Activated T-helper 17 cell treated with anti-CD3 and anti-CD28 coated beads, Interleukin-2, amount 50 U/mL, for 72 hours (primary cell): ENCODE data around the gene ELN. TPM values are rescaled to one million over a fixed set of nuclear protein-coding genes. Genes with fewer than 3 reads are reported as not detected.
"Not testable (repeated sequence)": the region's sequence is repeated elsewhere in the genome, so short reads cannot be mapped to it uniquely, and the experiment has no call there.

Experiments
- ATAC-seq: fragments of 150-1000 bp; cut with Tn5 transposase; replicated peaks from 2 replicates; pipeline ENCODE4 v1.10.0; 2021; ENCODE audit warnings: mild to moderate bottlenecking, moderate library complexity
- H3K27ac Mint-ChIP-seq: one replicate; pipeline ENCODE4 v1.8.0; 2022; ENCODE audit warnings: mixed read lengths
- H3K27me3 Mint-ChIP-seq: one replicate; pipeline ENCODE4 v1.8.0; 2022; ENCODE audit warnings: mixed read lengths
- H3K36me3 Mint-ChIP-seq: one replicate; pipeline ENCODE4 v1.8.0; 2022; ENCODE audit warnings: low read depth, mild to moderate bottlenecking, mixed read lengths
- H3K4me1 Mint-ChIP-seq: one replicate; pipeline ENCODE4 v1.8.0; 2022; ENCODE audit warnings: mixed read lengths
- H3K4me3 Mint-ChIP-seq: one replicate; pipeline ENCODE4 v1.8.0; 2022; ENCODE audit warnings: mild to moderate bottlenecking, mixed read lengths
- H3K9me3 Mint-ChIP-seq: one replicate; pipeline ENCODE4 v1.8.0; 2022; ENCODE audit warnings: mixed read lengths
- total RNA-seq, 2 donors: library from RNA; stranded (reverse); gene quantifications; one replicate each; pipeline ENCODE4 v1.2.3, GENCODE V29; 2022

The ELN gene
- total RNA-seq, 2 donors from 2014 or later = not detected

DNA sequence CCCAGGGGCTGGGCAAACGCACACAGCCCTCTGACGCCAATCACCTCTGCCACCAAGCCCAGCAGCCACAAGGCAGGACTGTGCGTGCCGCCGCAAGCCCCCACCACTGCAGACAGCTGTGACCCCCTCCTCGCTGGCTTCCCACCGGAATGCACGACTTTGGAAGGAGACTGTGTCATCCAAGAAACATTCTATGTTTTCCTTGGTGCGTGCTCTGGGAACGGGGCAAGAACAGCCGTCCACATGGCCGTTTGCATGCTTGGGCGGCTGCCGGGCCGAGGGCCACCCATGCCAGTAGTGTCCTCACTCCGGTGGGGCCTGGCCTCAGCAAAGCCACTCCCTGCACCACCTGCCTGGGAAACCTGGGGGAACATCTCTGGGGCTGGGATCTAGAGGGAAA lies 17.6 kb upstream of the ELN start:
- no peaks in the 10 kb centered on the region for H3K4me1 Mint-ChIP-seq
- no peak for ATAC-seq
- no peaks in the 10 kb centered on the region for H3K27me3 Mint-ChIP-seq
- no peaks in the 10 kb centered on the region for H3K36me3 Mint-ChIP-seq
- H3K9me3 Mint-ChIP-seq = no peaks in the 10 kb centered on the region
- H3K4me3 Mint-ChIP-seq = no peak overlapping the region
- no peak overlapping the region for H3K27ac Mint-ChIP-seq

DNA sequence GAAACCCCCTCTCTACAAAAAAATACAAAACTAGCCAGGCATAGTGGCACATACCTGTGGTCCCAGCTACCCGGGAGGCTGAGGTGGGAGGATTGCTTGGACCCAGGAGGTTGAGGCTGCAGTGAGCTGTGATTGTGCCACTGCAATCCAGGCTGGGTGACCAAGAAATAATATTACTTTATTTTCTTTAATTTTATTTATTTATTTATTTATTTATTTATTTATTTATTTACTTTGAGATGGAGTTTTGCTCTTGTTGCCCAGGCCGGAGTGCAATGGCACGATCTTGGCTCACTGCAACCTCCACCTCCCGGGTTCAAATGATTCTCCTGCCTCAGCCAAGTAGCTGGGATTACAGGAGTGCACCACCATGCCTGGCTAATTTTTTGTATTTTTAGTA lies 16.6 kb upstream of the ELN start:
- ATAC-seq, H3K9me3 Mint-ChIP-seq, H3K4me1 Mint-ChIP-seq, H3K27me3 Mint-ChIP-seq, H3K27ac Mint-ChIP-seq, H3K4me3 Mint-ChIP-seq, H3K36me3 Mint-ChIP-seq: not testable (repeated sequence)

DNA sequence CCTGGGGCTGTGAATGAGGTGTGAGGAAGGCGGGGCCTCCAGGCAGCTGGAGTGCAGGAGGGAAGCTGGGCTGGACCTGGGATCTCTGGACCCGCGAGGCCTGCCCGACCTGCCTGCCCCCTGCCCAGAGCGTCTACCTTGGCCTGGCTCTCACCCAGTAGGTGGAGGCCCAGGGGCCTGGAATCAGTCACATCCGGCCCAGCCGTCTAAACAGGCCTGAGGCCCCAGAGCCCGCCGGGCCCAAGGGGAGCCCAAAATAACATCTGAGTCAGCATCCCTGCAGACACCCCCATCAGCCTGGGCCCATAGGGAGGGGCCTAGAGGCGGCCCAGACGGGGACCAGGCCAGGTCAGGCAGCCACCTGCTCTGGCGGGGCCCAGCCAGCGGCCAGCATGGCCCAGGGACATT lies 15.1 kb upstream of the ELN start:
- ATAC-seq = no peak

DNA sequence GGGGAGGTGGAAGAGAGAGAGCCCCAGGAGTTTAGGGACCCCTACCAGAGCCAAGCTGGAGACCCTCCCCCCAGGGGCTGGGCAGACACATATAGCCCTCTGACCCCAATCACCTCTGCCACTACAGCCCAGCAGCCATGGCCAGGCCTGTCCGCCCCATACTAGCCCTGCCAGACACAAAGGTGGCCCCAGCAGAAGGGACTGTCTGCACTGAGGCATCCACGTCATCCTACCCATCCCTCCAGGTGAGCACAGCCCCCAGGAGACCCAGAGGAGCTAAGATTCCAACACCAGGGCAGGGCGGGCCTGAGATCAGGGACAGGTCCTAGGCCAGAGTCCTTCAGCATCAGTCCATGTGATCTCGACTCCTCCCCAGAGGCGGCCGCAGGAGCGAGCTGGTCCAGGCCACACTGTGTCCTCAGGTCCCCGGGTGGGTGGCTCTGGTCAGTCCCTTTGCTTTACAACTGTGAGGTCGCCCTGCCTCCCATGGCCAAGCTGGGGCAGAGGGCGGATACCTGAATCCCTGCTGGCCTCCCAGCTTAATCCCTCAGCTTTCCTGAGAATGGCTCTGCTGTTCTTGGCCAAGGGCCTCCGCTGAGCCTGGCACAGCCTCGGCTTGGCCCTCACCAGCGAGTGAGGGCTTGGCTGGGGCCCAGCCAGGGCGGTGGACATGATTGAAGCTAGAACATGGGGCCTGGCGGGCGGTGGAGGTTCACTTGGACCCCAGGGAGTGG lies 14.3 kb upstream of the ELN start:
- no peaks in the 10 kb centered on the region for H3K36me3 Mint-ChIP-seq
- peaks cover 5% of the 10 kb centered on the region for H3K27me3 Mint-ChIP-seq
- H3K4me1 Mint-ChIP-seq = no peaks in the 10 kb centered on the region
- H3K27ac Mint-ChIP-seq = no peak overlapping the region
- H3K9me3 Mint-ChIP-seq = no peaks in the 10 kb centered on the region
- no peak overlapping the region for H3K4me3 Mint-ChIP-seq
- ATAC-seq = no peak

More for the DNA sequence above, 15.1 kb upstream of the ELN start:
- no peak overlapping the region for H3K4me3 Mint-ChIP-seq
- H3K27me3 Mint-ChIP-seq = no peaks in the 10 kb centered on the region
- no peaks in the 10 kb centered on the region for H3K9me3 Mint-ChIP-seq
- H3K36me3 Mint-ChIP-seq = no peaks in the 10 kb centered on the region
- no peaks in the 10 kb centered on the region for H3K4me1 Mint-ChIP-seq
- no peak overlapping the region for H3K27ac Mint-ChIP-seq

DNA sequence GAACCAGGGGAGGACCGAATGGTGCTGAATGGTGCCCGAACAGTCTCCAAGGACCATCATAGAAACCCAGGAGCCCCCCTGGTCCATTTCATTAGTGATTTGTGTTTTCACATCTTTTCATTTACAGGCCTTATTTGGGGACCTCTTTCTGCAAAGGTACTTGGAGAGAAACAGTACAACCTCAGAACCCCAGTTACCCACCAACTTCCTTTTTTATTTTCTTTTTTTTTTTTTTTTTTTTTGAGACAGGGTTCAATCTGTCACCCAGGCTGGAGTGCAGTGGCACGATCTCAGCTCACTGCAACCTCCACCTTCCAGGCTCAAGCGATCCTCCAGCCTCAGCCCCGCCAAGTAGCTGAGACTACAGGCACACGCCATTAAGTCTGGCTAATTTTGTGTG lies 13.0 kb upstream of the ELN start:
- H3K27ac Mint-ChIP-seq = no peak overlapping the region
- H3K27me3 Mint-ChIP-seq = peaks cover 6% of the 10 kb centered on the region
- no peaks in the 10 kb centered on the region for H3K36me3 Mint-ChIP-seq
- H3K9me3 Mint-ChIP-seq = no peaks in the 10 kb centered on the region
- H3K4me1 Mint-ChIP-seq = no peaks in the 10 kb centered on the region
- no peak overlapping the region for H3K4me3 Mint-ChIP-seq
- no peak for ATAC-seq

DNA sequence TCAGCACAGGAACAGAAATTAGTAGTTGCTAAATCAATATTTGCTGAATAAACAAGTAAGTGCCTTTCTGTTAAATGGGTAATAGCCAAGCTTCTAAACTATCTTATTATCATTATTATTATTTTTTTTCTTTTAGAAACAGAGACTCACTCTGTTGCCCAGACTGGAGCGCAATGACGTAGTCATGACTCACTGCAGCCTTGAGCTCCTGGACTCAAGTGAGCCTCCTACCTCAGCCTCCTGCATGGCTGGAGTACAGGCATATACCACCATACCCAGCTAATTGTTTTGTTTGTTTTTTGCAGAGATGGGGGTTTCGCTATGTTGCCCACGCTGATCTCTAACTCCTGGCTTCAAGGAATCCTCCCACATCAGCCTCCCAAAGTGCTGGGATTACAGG lies 12.3 kb upstream of the ELN start:
- Mint-ChIP-seq H3K27me3 (peaks cover 6% of the 10 kb centered on the region), H3K9me3 (no peaks in the 10 kb centered on the region), H3K4me1 (no peaks in the 10 kb centered on the region), H3K36me3 (no peaks in the 10 kb centered on the region), H3K4me3 (no peak overlapping the region), H3K27ac (no peak overlapping the region)
- no peak for ATAC-seq

DNA sequence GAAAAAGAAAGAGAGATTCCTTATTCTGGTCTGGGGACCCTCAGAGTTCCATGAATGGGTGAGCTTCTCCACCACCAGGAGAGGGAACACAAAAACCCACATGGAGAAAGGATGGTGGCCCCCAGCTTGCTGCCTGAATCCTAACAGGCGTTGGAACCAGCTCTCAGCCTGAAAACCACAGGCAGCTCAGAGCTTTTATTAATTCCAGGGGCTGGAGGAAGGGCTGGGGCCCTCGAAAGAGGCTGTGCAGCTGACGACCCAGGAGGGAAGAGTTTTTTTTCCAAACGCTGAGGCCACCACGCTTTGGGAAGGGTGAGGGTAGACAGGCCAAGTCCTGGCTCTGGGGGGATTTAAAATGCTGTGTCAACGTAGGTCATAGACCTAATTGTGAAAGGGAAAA lies 10.8 kb upstream of the ELN start:
- no peak for ATAC-seq
- no peaks in the 10 kb centered on the region for H3K9me3 Mint-ChIP-seq
- H3K27ac Mint-ChIP-seq = no peak overlapping the region
- no peak overlapping the region for H3K4me3 Mint-ChIP-seq
- no peaks in the 10 kb centered on the region for H3K36me3 Mint-ChIP-seq
- H3K4me1 Mint-ChIP-seq = no peaks in the 10 kb centered on the region
- peaks cover 6% of the 10 kb centered on the region for H3K27me3 Mint-ChIP-seq

DNA sequence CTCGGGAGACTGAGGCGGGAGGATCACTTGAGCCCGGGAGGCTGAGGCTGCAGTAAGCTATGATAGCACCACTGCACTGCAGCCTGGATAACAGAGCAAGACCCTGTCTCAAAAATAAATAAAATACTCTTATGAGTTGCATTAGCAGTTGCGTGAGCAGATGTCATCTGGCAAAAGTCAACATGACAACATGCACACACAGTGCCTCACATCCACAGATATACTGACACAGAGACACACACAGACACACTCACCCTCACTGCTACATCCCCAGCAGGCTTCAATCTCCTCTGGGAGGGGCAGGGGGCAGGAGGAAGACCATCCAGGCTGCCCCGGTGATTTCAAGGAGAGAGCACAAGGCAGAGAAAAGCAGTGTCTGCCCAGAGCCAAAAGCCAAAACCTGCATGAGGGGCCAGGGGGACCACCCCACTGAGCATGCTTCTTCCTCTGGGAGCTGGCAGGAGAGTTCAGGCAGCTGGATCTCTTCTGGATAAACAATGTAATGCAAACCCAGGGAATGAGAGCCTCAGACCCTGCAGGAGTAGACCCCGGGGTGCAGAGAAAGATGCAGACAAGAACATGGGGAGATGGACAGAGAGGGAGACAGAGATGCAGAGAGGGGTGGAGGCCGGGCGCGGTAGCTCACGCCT lies 9.6 kb upstream of the ELN start:
- Mint-ChIP-seq H3K27me3 (peaks cover 6% of the 10 kb centered on the region), H3K4me1 (no peaks in the 10 kb centered on the region), H3K9me3 (no peaks in the 10 kb centered on the region), H3K4me3 (no peak overlapping the region), H3K36me3 (no peaks in the 10 kb centered on the region), H3K27ac (no peak overlapping the region)
- ATAC-seq = no peak

DNA sequence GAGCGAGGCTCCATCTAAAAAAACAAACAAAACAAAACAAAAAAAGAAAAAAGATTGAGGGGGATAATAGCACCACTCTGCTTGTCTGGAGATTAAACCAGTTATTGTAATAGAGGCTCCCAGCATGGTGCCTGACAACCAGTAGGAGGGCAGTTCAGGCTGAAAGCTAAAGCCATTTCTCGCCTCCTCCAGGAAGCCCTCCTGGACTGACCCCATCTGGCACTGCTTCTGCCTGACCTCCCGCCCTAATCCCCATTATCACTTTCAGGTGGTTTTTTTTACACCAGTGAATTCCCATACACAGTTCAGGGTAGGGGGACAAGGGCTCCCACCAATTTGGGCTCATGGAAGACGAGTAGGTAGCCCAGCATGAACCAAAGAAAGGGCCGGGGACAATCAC lies 8.8 kb upstream of the ELN start:
- Mint-ChIP-seq H3K36me3 (no peaks in the 10 kb centered on the region), H3K27ac (no peak overlapping the region), H3K4me3 (no peak overlapping the region), H3K4me1 (no peaks in the 10 kb centered on the region), H3K27me3 (peaks cover 10% of the 10 kb centered on the region), H3K9me3 (no peaks in the 10 kb centered on the region)
- ATAC-seq = no peak

DNA sequence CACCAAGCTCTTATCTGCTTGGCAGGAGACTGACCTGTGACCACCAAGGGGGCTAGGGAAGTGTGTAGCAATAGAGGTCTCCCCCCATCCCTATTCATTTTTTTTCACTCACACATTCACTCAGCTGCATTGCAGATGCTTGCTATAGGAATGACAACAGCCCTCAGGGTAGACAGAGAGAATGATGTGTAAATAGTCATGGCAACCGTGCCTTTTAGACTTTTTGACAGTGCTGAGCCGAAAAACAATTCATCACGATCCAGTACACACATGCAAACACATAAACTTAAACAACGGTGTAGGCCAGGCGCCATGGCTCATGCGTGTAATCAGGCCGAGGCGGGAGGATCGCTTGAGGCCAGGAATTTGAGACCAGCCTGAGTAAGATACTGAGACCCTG lies 7.6 kb upstream of the ELN start:
- Mint-ChIP-seq H3K27ac (no peak overlapping the region), H3K4me1 (no peaks in the 10 kb centered on the region), H3K27me3 (peaks cover 14% of the 10 kb centered on the region)

DNA sequence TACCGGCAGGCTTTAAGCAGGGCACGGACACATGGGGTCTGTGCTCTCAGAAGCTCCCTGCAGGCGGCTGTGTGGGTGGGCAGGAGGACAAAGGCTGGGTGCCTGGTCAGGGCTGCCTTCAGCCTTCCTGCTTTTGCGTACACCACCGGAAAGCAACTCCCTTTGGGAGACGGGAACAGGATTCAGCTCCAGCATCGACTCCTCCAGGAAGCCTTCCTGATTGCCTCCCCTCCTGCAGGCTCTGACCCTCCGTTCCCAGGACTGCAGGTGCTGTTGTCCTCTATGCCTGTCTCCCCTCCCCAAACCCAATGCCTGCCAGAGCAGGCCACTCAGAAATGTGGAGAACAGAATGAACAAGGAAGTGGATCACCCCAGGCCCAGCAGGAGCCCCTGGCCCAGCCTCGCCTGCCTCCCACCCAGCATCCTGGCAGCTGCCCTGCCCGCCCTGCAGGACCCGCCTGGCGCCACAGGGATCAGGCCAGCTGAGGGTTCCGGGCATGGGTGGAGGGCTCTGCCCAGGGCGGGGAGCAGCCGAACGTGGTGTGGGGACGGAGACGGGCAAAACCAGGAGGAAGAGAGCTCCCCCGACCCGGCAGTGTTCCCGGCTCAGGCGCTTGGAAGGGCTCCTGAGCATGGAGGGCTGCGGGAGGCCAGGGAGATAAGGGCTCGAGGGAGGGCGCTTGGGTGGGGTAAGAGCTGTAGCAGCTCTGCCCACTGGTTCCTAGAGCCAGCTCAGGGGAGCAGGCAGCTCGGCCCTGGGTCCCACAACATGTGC lies 6.2 kb upstream of the ELN start:
- H3K4me3 Mint-ChIP-seq = no peak overlapping the region
- H3K4me1 Mint-ChIP-seq = no peaks in the 10 kb centered on the region
- H3K9me3 Mint-ChIP-seq = no peaks in the 10 kb centered on the region
- peaks cover 27% of the 10 kb centered on the region for H3K27me3 Mint-ChIP-seq
- ATAC-seq = no peak
- H3K27ac Mint-ChIP-seq = no peak overlapping the region
- H3K36me3 Mint-ChIP-seq = no peaks in the 10 kb centered on the region

More for the DNA sequence above, 7.6 kb upstream of the ELN start:
- Mint-ChIP-seq H3K4me3 (no peak overlapping the region), H3K36me3 (no peaks in the 10 kb centered on the region), H3K9me3 (no peaks in the 10 kb centered on the region)
- ATAC-seq = no peak

DNA sequence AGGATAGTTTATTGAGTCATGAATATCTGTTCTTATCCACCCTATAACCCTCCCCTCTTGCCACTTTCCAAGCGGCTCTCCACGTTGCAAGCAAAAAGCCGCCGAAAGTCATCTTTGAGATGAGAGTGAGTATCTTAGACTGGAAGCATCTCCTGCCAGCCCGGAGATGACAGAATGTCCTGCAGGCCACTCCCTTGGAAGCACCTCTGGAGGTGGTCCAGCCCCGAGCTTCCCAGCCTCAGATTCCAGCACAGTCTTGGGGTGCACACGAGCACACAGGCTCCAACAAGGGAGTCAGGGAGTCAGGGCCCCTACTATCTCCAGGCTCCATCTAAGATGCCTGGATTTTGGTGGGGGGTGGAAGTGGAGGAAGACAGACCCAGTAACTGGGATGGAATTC lies 5.5 kb upstream of the ELN start:
- no peaks in the 10 kb centered on the region for H3K4me1 Mint-ChIP-seq
- H3K36me3 Mint-ChIP-seq = no peaks in the 10 kb centered on the region
- H3K4me3 Mint-ChIP-seq = no peak overlapping the region
- no peak overlapping the region for H3K27ac Mint-ChIP-seq
- ATAC-seq = no peak
- H3K27me3 Mint-ChIP-seq = peaks cover 29% of the 10 kb centered on the region
- no peaks in the 10 kb centered on the region for H3K9me3 Mint-ChIP-seq

DNA sequence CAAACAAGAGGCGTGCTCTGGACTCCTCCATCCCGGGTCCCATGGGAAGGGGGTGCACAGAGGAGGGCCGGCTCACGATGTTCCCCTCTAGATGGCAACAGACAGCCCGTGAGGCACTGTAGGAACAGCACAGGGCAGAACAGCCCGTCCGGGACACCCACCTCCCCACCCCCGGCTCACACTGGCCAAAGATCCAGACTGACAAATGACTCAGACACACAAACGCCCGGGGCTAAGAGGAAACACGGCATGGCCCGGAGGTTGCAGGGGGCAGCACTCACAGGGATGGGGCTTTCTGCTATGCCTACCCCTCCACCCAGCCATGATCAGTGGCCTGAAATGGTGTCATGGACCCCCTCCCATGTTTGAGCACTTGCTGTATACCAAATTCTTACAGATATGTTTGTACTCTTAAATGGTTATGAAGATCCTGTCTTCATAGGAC lies 4.9 kb upstream of the ELN start:
- Mint-ChIP-seq H3K4me3 (no peak overlapping the region), H3K9me3 (no peaks in the 10 kb centered on the region), H3K27ac (no peak overlapping the region), H3K27me3 (peaks cover 29% of the 10 kb centered on the region), H3K4me1 (no peaks in the 10 kb centered on the region), H3K36me3 (no peaks in the 10 kb centered on the region)
- no peak for ATAC-seq

DNA sequence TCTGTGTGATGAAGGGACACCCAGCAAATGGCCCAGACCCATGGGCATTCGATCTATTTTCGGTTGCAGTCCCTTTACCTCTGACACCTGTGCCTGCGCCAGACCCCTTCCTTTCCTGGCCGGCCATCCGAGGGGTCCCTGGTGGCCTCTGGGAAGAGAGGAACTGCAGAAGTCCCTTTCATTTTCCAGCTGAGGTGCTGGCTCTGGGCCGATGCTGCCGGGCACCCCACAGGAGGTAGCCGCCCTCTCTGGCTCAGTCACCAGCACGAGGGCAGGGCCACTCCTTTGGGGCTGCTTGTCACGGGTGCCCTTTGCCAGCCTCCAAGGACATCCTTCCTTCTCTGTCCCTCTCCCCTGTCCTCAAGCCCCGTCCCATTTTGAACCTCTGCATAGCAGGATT lies 4.2 kb upstream of the ELN start:
- Mint-ChIP-seq H3K27me3 (peaks cover 25% of the 10 kb centered on the region), H3K4me3 (no peak overlapping the region), H3K4me1 (peaks cover under 1% of the 10 kb centered on the region), H3K27ac (no peak overlapping the region), H3K36me3 (no peaks in the 10 kb centered on the region), H3K9me3 (no peaks in the 10 kb centered on the region)
- no peak for ATAC-seq

DNA sequence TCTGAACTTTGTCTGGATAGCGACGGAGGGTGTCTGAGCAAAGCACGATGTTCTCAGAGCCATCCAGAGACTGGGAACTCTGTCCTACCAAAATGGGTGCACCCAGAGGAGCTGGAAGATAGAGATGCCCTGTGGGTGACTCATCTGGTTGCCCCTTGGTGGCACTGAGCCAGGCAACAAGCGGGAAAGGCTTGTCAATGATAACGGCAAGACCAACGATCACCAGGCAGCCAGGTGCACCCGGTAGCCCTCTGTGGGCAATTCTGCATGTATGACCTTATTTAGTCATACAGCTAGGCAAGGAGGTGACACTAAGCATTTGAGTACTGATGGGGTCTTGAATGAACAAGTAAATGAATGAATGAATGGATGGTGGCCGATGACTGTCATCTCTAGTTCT lies 2.8 kb upstream of the ELN start:
- peaks cover 34% of the 10 kb centered on the region for H3K27me3 Mint-ChIP-seq

More for the DNA sequence above, 2.8 kb upstream of the ELN start:
- no peak overlapping the region for H3K4me3 Mint-ChIP-seq
- no peaks in the 10 kb centered on the region for H3K36me3 Mint-ChIP-seq
- no peak for ATAC-seq
- H3K4me1 Mint-ChIP-seq = peaks cover 5% of the 10 kb centered on the region
- H3K27ac Mint-ChIP-seq = no peak overlapping the region
- H3K9me3 Mint-ChIP-seq = no peaks in the 10 kb centered on the region
